ENCODE measurements around the gene IQSEC1. TPM values are rescaled to one million over a fixed set of nuclear protein-coding genes. Genes with fewer than 3 reads are reported as not detected.
A peak's percentile ranks its signal among the peaks of the same experiment; 100 is the strongest.

IQSEC1 gene
- total and polyA plus RNA-seq, 10 of the 15 experiments (the other 5 are each of a cell fraction or from before 2014, with no cell fraction given): 0.92 to 55.2 (median 8.5) TPM

GRCh38 chr3:13006216-13006990 is 66.8 kb downstream of the IQSEC1 start (continued):
- TF ChIP-seq ZBTB4 (CRISPR knock-in tag; IDR thresholded peaks at IDR 0.05) (no peak), HDAC6 (IDR thresholded peaks at IDR 0.05; ENCODE audit: unreplicated experiment) (no peak), JUND (IDR thresholded peaks at IDR 0.05; ENCODE audit: low read depth, low read length) (no peak), RFX5 (IDR thresholded peaks at IDR 0.05; ENCODE audit: low read depth, low read length) (no peak), USF1 (IDR thresholded peaks at IDR 0.05; ENCODE audit: borderline replicate concordance, extremely low read length, insufficient read depth, low read depth, low read length) (no peak), YBX1 (IDR thresholded peaks at IDR 0.05) (no peak)

GRCh38 chr3:13005301-13005700 is 67.9 kb downstream of the IQSEC1 start:
- DNase-seq (ENCODE audit: low read depth, low spot score): no peak
- WGBS (ENCODE audit: insufficient coverage, insufficient replicate concordance, low lambda C conversion rate, missing lambda C conversion rate): 79% methylated on average over 5 of the region's 5 CpGs
- RAD21 ChIA-PET (ENCODE audit: unreplicated experiment): interaction anchor here (1.2 to 3.2 kb wide), 6 partner anchors 10 to 67 kb away, joined by 4 to 15 read pairs (median 6); no protein-coding TSS in a partner anchor
- intact Hi-C loops (cut with micrococcal nuclease; ENCODE audit: unreplicated experiment): no loop called here
- POLR2A ChIA-PET: interaction anchor here (1.2 to 11.5 kb wide), 5 partner anchors 10 to 414 kb away, joined by 6 to 170 read pairs (median 9); no protein-coding TSS in a partner anchor
- in situ Hi-C loops (cut with MboI): no loop called here
- Histone ChIP-seq H4K20me1 (ENCODE audit: control insufficient read depth, insufficient read depth) (no peaks in the 10 kb centered on the region), H3K27ac (ENCODE audit: control insufficient read depth, insufficient read depth) (peak overlapping the region; percentile 11; the same call in 1 of the 2 replicates), H3K27me3 (replicated peaks in 1 of 2; ENCODE audit: control insufficient read depth in 2 of 2, insufficient read depth in 2 of 2, low read length in 1 of 2) (no peaks in the 10 kb centered on the region), H3K4me1 (ENCODE audit: control insufficient read depth, insufficient read depth, low read length) (peaks cover 84% of the 10 kb centered on the region), H3K9ac (ENCODE audit: control insufficient read depth, insufficient read depth, low read length) (no peak overlapping the region), H3K36me3 (ENCODE audit: control insufficient read depth in 2 of 2, insufficient read depth in 2 of 2, low read length in 1 of 2) (peaks cover 3 to 9% of the 10 kb centered on the region in 2 experiments), H3K4me2 (ENCODE audit: control insufficient read depth, insufficient read depth) (no peak overlapping the region), H2AFZ (ENCODE audit: control insufficient read depth, low read depth, low read length) (no peak overlapping the region), H3K79me2 (ENCODE audit: control insufficient read depth, insufficient read depth, low read length) (peaks cover 92% of the 10 kb centered on the region), H3K9me3 (replicated peaks; ENCODE audit: control insufficient read depth, insufficient read depth, low read length) (no peaks in the 10 kb centered on the region; the same call in 2 of the 3 replicates), H3K4me3 (no peak overlapping the region)
- SMC1A ChIA-PET (ENCODE audit: uncharacterized antibody, unreplicated experiment): interaction anchor here (1.0 to 12.7 kb wide), 8 partner anchors 10 to 67 kb away, joined by 3 to 123 read pairs (median 4); no protein-coding TSS in a partner anchor
- CTCF ChIA-PET: interaction anchor here (1.3 to 3.9 kb wide), 2 partner anchors 10 to 16 kb away, joined by 4 to 35 read pairs; no protein-coding TSS in a partner anchor
- no TSS peak for BruUV-seq (replicated peaks)
- FAIRE-seq: no peak
- ATAC-seq: no peak
- TF ChIP-seq TCF12 (IDR thresholded peaks at IDR 0.05; ENCODE audit: low read depth, low read length) (no peak), ZNF24 (IDR thresholded peaks at IDR 0.05) (no peak), POLR2AphosphoS2 (IDR thresholded peaks at IDR 0.05; ENCODE audit: low read depth, low read length) (no peak), NRF1 (conservative IDR thresholded peaks at IDR 0.05; ENCODE audit: low read depth, low read length) (no peak), MTA3 (IDR thresholded peaks at IDR 0.05; ENCODE audit: borderline replicate concordance, low read length) (no peak), NR2C2 (IDR thresholded peaks at IDR 0.05; ENCODE audit: borderline replicate concordance, control insufficient read depth, insufficient read length, low read depth) (no peak), MAX (IDR thresholded peaks at IDR 0.05; ENCODE audit: low read depth, low read length) (no peak), RB1 (IDR thresholded peaks at IDR 0.05; ENCODE audit: borderline replicate concordance) (no peak), CHD4 (IDR thresholded peaks at IDR 0.05) (no peak), FOXM1 (IDR thresholded peaks at IDR 0.05; ENCODE audit: low read depth, low read length) (no peak), PKNOX1 (IDR thresholded peaks at IDR 0.05) (no peak)

Measured in GM12878 (cell line).